Fibroblast of villous mesenchyme (primary cell): Measurements from ENCODE around the gene FAM76B. TPM values are rescaled to one million over a fixed set of nuclear protein-coding genes. Genes with fewer than 3 reads are reported as not detected.

Experiments used
- DNase-seq: peaks from one replicate; pipeline ENCODE4 v3.0.0-alpha.2; 2010; ENCODE audit warnings: low read depth
- H3K4me3 ChIP-seq: 2 replicates; pipeline ENCODE4 v1.5.1; 2011; ENCODE audit warnings: low read depth, mild to moderate bottlenecking, low read length
- CTCF ChIP-seq: IDR thresholded peaks from 2 replicates; pipeline ENCODE4 v1.5.1; 2012; ENCODE audit warnings: low read depth, mild to moderate bottlenecking, low read length; ENCODE audit not compliant: insufficient read depth
- total RNA-seq: library from RNA; depleted of rRNA; stranded (reverse); fragments of >200 nt; gene quantifications from 2 replicates; pipeline ENCODE4 v1.2.3, GENCODE V29; 2012

The FAM76B gene
- total RNA-seq, result 15.1 and 22.2 TPM in 2 replicates

GRCh38 chr11:95789506-95790122, at the start of gene FAM76B:
Gene FAM76B (minus strand): TSS chr11:95789782. CDS start chr11:95789478, 304 bp downstream.
- peak within 1 kb of the TSS; percentile 99 for H3K4me3 ChIP-seq
- peak; percentile 99 for DNase-seq
- no peak for TF ChIP-seq CTCF

- peak; percentile 93 for TF ChIP-seq CTCF
- H3K4me3 ChIP-seq, result no peak overlapping the region
- DNase-seq, result peak; percentile 95
Observed at GRCh38 chr11:95835768-95836488, 46.3 kb upstream of the FAM76B start.

GRCh38 chr11:95835351-95835750, 45.8 kb upstream of the FAM76B start:
- TF ChIP-seq CTCF, result no peak
- no peak overlapping the region for H3K4me3 ChIP-seq
- no peak for DNase-seq

- DNase-seq, result no peak
- no peak for TF ChIP-seq CTCF
- H3K4me3 ChIP-seq, result no peak overlapping the region
Observed at GRCh38 chr11:95833378-95833777, 43.8 kb upstream of the FAM76B start.

GRCh38 chr11:95832763-95833162, 43.2 kb upstream of the FAM76B start:
- H3K4me3 ChIP-seq, result no peak overlapping the region
- DNase-seq, result peak; percentile 86
- no peak for TF ChIP-seq CTCF

GRCh38 chr11:95831198-95831883, 41.8 kb upstream of the FAM76B start:
- DNase-seq, result peak; percentile 91
- no peak for TF ChIP-seq CTCF
- H3K4me3 ChIP-seq, result no peak overlapping the region
